NCI-H187 treated with DMSO at 0.1 percent for 48 hours (cell line): ENCODE results near the gene PADI4.
"Not testable (repeated sequence)": the region's sequence is repeated elsewhere in the genome, so short reads cannot be mapped to it uniquely, and the experiment has no call there.

Experiments
- DNase-seq: peaks from one replicate; lab custom pipeline; 2025; lab: John Stamatoyannopoulos, UW

Gene PADI4

GRCh38 chr1:17314491-17314971 lies 6.5 kb downstream of the PADI4 start:
- DNase-seq: no peak

- no peak for DNase-seq
Measured at GRCh38 chr1:17315542-17316130, 7.6 kb downstream of the PADI4 start.

- DNase-seq: no peak
Measured at GRCh38 chr1:17316704-17317103, 8.7 kb downstream of the PADI4 start.

GRCh38 chr1:17318262-17318661 lies 10.3 kb downstream of the PADI4 start:
- no peak for DNase-seq

- no peak for DNase-seq
Measured at GRCh38 chr1:17319561-17320350, 11.8 kb downstream of the PADI4 start.

GRCh38 chr1:17321857-17322390 lies 13.9 kb downstream of the PADI4 start:
- not testable (repeated sequence) for DNase-seq

DNA sequence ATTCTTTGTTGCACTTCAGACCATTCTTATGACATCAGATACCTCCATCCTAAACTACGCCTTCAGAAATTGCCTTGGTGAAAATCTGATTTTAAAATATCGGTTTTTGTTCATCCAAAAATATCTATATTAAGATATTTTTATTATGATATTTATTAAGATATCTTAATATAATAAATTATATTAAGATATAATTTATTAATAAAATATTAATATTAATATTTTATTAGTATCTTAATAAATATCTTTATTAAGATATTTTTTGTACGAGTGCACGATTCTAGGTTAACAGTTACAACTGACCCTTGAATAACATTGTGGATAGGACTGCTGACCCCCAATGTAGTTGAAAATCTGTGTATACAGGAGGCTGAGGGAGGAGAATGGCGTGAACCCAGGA lies 20.9 kb downstream of the PADI4 start:
- DNase-seq: no peak

DNA sequence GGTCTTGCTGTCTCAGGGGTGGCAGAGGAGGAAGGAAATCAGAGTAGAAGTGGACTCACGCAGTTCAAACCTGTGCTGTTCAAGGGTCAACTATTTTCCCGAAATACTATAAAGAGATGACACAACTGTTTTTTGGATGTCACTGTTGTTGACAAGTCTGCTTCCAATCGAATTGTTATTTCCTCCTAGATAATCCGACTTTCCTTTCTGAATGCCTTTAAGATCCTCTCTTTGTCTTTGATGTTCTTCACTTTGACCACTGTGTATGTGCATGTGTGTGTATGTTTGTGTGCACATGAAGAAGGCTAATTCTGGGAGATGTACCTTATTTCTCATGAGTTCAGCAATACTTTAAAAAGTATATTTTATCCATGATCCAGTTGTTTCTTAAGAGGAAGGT lies 21.6 kb downstream of the PADI4 start:
- DNase-seq: no peak

DNA sequence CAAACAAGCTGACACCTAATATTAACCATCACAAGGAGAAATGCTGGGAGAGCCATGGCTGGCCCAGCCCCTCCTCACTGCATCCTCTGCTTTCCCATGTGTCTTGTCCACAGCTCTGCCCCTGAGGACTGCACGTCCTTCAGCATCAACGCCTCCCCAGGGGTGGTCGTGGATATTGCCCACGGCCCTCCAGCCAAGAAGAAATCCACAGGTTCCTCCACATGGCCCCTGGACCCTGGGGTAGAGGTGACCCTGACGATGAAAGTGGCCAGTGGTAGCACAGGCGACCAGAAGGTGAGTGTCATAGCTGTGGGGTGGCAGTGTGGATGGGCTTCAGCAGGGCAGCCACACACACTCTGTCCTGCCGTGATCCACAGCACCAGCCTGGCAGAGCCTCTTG lies 22.9 kb downstream of the PADI4 start:
- DNase-seq: no peak

DNA sequence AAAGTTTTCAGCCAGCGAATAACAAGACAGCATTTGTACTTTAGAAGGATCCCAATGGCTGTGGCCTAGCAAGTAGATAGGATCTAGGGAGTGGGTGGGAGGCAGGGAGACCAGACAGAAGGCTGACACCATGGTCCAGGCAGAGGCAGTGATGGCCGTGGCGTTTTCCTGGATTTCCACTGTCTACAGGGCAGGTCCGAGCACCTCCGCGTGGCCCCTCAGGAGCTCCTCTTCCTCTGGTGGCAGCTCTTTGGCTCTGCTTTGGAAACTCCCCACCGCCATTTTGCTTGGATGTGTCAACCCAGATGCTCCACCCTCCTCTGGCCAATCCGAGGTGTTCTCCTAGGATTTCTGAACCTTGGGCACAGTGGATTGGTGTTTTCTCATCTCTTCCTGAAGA lies 25.1 kb downstream of the PADI4 start:
- no peak for DNase-seq

DNA sequence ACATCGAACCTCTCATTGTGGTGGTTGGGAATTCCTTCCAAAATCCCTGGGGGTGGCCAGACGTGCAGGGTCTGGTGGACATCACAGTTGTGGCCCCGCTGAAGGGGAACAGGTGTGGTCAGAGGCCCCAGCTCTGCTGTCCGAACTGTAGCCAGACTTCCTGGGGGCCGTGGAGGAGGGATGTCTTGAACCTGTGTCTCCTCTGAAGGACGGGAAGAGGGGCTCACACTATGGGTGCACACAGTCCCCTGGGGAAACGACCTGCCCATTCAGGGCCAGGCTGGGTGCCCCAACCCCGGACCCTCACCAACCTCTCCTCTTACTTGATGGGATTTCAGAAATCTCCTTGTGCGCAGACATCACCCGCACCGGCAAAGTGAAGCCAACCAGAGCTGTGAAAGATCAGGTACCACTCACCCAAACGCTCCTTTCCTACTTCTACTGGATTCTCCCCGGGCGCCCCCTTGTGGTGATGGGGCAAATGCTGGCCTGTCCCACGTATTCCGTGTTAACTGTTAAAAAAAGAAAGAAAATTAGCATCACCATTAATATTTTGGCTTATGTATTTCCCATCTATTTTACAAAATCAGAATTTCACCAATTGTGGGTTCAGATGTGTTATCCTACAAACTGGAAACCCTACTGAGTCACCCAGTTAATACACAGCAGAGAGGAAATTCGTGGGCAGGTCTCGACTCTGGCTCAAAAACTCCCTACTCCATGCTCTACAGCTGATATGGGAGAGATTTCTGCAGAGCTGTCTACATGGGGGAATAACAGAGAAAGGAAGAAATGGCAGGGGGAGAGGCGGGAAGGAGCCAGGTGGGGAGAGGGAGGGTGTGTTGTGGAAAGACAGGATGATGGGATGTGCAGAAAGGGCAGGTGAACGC lies 28.1 kb downstream of the PADI4 start:
- DNase-seq: no peak

GRCh38 chr1:17338706-17339493 lies 30.9 kb downstream of the PADI4 start:
- no peak for DNase-seq

DNA sequence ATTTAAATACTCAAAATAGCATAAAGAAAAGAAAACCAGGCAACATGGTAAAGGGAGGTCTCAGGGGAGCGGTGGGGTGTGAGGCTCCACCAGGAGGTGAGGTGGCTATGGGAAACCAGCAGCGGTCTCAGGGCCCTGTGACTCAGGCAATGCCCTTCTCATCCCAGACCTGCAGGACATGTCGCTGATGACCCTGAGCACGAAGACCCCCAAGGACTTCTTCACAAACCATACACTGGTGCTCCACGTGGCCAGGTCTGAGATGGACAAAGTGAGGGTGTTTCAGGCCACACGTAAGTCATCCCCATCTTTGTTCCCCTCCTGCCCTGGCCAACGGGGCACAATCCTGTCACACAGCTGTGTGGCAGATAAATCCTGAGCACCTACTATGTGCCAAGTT lies 31.5 kb downstream of the PADI4 start:
- DNase-seq: no peak

DNA sequence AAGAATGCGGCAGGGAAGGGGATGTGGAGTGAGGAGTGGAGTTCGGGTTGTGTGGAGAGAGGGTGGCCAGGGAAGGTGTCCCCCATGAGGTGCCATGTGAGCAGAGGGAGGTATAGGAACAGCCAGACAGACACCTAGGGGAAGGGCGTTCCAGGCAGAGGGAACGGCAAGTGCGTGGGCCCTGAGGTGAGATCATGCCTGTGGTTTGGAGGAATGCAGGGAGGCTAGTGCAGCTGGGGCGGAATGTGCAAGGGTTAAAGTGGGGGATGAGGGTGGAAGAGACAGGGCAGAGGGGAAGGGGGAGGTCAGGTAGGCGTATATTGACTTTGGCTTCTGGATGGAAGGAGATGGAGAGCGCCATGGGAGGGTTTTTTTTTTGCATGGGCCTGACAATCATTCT lies 32.4 kb downstream of the PADI4 start:
- no peak for DNase-seq

DNA sequence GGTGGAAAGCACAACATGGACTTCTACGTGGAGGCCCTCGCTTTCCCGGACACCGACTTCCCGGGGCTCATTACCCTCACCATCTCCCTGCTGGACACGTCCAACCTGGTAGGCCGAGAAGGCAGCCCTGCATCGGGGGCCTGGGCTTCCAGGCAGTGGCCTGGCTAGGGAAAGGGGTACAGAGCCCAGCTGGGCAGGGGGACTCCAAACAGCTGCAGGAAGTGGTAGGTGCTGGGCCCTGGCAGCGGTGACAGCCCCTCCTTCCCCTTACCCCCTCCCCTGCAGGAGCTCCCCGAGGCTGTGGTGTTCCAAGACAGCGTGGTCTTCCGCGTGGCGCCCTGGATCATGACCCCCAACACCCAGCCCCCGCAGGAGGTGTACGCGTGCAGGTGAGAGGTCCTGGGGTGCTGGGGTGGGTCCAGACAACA lies 34.0 kb downstream of the PADI4 start:
- no peak for DNase-seq

DNA sequence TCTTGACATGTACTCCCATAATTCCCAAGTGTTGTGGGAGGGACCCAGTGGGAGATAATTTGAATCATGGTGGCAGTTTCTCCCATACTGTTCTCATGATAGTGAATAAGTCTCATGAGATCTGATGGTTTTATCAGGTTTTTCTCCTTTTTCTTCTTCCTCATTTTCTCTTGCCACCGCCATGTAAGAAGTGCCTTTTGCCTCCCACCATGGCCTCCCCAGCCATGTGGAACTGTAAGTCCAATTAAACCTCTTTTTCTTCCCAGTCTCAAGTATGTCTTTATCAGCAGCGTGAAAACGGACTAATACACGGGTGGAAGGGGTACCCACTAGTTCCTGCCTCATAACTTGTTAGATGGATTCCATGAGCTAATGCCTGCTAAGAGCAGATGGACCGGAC lies 37.5 kb downstream of the PADI4 start:
- DNase-seq: not testable (repeated sequence)

DNA sequence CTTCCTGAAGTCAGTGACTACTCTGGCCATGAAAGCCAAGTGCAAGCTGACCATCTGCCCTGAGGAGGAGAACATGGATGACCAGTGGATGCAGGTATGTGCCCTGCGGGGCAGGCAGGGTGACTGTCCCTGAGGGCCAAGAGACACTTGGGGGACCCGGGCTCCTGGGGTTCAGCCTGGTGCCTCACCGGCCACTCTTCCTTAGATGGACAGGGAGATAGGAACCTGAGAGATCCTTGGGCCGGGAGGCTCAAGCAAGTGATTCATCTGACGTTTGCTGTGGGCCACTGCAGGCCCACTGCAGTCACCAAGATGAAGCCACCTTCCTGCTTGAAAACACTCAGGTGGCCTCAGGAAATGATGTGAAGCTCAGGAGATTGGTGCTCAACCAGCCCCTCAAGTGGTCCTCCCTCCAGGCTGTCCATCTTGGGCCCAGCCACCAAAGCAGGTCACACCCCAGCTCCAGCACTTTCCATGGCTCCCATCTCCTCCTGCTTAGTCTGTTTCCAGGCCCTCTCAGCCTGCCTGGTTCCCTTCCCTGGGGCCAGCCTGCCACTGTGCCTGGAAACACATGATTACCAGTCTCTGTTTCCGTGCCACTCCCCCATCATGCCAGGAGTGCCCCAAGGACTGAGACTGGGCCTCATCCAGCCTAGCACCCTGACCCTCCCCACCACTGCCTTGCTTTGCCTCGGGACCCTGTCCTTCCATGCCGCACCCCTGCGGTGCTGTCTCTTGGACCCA lies 38.2 kb downstream of the PADI4 start:
- DNase-seq: no peak

DNA sequence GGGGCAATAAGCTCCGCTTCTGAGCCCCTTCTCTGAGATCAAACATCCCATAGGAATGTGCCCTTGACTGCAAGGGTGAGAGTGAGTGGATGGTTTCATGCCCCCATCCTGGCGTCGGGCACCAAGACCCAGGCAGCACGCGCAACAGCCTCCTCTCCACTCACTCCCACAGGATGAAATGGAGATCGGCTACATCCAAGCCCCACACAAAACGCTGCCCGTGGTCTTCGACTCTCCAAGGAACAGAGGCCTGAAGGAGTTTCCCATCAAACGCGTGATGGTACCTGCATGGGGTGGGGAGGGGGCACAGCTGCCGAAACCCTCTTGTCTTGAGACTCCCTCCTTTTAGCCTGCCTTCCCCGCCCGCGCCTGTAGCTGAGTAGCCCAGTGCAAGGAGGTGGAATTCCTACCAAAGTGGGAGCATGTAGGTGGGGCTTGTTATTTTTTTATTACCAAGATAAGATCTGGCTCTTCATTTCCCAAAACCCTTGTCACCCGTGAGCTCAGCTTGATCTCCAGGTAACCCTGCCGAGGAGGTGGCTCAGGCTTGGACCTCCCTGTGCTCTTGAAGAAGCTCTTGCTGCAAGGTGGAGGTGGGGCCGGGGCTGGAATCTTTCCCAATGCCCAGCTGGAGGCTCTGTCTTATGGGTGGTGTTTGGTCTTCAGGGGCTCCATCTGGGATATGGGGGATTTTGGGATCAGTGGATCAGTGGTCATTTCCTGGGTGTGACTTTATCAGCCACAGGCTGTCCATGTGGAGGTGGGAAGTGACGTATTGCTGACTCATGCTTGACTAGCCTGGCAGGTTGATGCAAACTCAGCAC lies 40.0 kb downstream of the PADI4 start:
- no peak for DNase-seq

DNA sequence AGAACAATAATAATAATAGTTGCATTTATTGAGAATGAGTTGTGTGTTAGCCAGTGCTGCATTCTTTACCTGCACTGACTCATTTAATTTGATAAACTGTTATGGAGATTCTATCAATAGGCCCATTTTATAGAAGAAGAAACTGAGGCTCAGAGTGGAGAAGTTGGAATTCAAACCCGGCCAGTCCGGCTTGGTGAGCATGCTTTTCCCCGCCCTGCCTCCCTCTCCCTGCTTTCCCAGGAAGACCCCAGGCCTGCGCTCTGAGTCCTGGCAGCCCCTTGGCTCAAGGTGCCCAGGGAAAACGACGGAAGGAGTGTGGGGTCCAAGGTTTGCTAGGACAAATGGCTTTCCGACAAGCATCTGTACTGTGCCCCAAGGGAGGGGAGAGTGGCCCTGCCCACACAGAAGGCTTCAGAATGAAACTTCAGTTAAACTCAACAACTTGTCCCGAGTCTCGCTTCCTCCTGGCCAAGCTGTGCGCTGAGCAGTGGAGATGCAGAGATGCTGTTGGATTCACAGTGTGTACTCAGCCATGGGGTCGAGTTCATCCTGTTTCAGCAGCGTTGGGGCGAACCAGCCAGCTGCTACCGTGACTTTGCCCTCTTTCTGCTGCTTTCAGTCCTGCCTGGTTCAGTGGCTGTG lies 40.7 kb downstream of the PADI4 start:
- DNase-seq: no peak
